Urinary bladder (tissue), 4 donors: Measurements from ENCODE around the gene IL9R. TPM values are rescaled to one million over a fixed set of nuclear protein-coding genes. Genes with fewer than 3 reads are reported as not detected.

ENCODE experiments used
- DNase-seq: peaks from one replicate; pipeline ENCODE4 v3.0.0-alpha.2; 2015; ENCODE audit errors: extremely low spot score
- H3K27ac ChIP-seq: one replicate; pipeline ENCODE4 v1.5.1; 2013; ENCODE audit warnings: low read depth, mild to moderate bottlenecking, moderate library complexity
- H3K36me3 ChIP-seq: one replicate; pipeline ENCODE4 v1.6.1; 2013; ENCODE audit warnings: mild to moderate bottlenecking, moderate library complexity; ENCODE audit not compliant: insufficient read depth
- H3K4me1 ChIP-seq: one replicate; pipeline ENCODE4 v1.6.1; 2013; ENCODE audit warnings: mild to moderate bottlenecking, moderate library complexity; ENCODE audit not compliant: insufficient read depth
- H3K4me3 ChIP-seq: one replicate; pipeline ENCODE4 v1.5.1; 2013; ENCODE audit warnings: low read depth, low read length
- WGBS: extraction: QIAGEN DNeasy Blood & Tissue Kit; methylation state at CpG from one replicate; pipeline ENCODE4 v1.1.7; 2013; 5-methylcytosine and 5-hydroxymethylcytosine counted together
- polyA plus RNA-seq: library from polyadenylated mRNA; stranded (reverse); fragments of 200-250 nt; gene quantifications from one replicate; pipeline ENCODE4 v1.2.3, GENCODE V29; 2013
- total RNA-seq: library from RNA; depleted of rRNA; stranded (reverse); fragments of >200 nt; gene quantifications from one replicate; pipeline ENCODE4 v1.2.3, GENCODE V29; 2014
- donor health status: healthy with polysubstance abuse.
- donor health status: healthy.

IL9R gene, protein sequence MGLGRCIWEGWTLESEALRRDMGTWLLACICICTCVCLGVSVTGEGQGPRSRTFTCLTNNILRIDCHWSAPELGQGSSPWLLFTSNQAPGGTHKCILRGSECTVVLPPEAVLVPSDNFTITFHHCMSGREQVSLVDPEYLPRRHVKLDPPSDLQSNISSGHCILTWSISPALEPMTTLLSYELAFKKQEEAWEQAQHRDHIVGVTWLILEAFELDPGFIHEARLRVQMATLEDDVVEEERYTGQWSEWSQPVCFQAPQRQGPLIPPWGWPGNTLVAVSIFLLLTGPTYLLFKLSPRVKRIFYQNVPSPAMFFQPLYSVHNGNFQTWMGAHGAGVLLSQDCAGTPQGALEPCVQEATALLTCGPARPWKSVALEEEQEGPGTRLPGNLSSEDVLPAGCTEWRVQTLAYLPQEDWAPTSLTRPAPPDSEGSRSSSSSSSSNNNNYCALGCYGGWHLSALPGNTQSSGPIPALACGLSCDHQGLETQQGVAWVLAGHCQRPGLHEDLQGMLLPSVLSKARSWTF
- total RNA-seq: 0.63 TPM
- polyA plus RNA-seq: 2.0 TPM

- Histone ChIP-seq H3K4me3 (no peak within 1 kb of the TSS), H3K4me1 (no peaks in the 10 kb centered on the region), H3K27ac (no peak within 1 kb of the TSS), H3K36me3 (no peaks in the 10 kb centered on the region)
- DNase-seq: no peak
- WGBS: 54% methylated on average over 5 of the region's 5 CpGs
Measured at GRCh38 chrX:155997436-155997835, at the start of gene IL9R. TSS of gene IL9R (plus strand) at chrX:155997696. CDS start at chrX:155997760, 64 bp downstream.

- no peak for DNase-seq
- no peak overlapping the region for H3K27ac ChIP-seq
- H3K4me3 ChIP-seq: no peak overlapping the region
- WGBS: 44% methylated on average over 2 of the region's 2 CpGs
- H3K36me3 ChIP-seq: no peaks in the 10 kb centered on the region
- no peaks in the 10 kb centered on the region for H3K4me1 ChIP-seq
Measured at GRCh38 chrX:155949098-155949497, 48.4 kb upstream of the IL9R start.

GRCh38 chrX:155951237-155951789, 46.2 kb upstream of the IL9R start:
- Histone ChIP-seq H3K36me3 (no peaks in the 10 kb centered on the region), H3K4me3 (no peak overlapping the region), H3K27ac (no peak overlapping the region), H3K4me1 (no peaks in the 10 kb centered on the region)
- DNase-seq: no peak
- 71% methylated on average over 3 of the region's 3 CpGs for WGBS

GRCh38 chrX:155953055-155953454, 44.4 kb upstream of the IL9R start:
- 69% methylated on average over 3 of the region's 3 CpGs for WGBS
- H3K36me3 ChIP-seq: no peaks in the 10 kb centered on the region
- no peak overlapping the region for H3K4me3 ChIP-seq
- DNase-seq: no peak
- H3K4me1 ChIP-seq: no peaks in the 10 kb centered on the region
- H3K27ac ChIP-seq: no peak overlapping the region

DNA sequence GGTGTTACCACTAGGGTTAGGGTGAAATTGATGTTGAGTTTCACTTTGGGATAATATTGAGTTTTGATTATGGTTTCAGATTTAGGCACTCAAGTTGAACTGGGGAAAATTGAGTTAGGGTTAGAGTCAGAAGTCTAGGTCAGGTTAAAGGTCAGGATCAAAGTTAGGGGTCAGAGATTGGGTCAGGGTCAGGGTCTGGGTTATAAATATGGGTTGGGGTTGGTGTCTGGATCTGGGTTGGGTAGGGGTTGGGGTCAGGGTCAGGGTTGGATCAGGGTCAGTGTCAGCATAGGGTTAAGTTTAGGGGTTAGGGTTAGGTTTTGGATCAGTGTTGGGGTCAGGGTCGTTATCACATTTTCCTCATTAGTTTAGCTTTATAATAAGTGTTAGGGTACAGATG, 42.7 kb upstream of the IL9R start:
- H3K4me1 ChIP-seq: no peaks in the 10 kb centered on the region
- DNase-seq: no peak
- WGBS: 29% methylated on average over 1 of the region's 1 CpG
- no peak overlapping the region for H3K4me3 ChIP-seq
- no peaks in the 10 kb centered on the region for H3K36me3 ChIP-seq
- H3K27ac ChIP-seq: no peak overlapping the region

GRCh38 chrX:155956099-155956498, 41.4 kb upstream of the IL9R start:
- H3K36me3 ChIP-seq: no peaks in the 10 kb centered on the region
- WGBS: 79% methylated on average over 9 of the region's 9 CpGs
- no peak overlapping the region for H3K4me3 ChIP-seq
- H3K27ac ChIP-seq: no peak overlapping the region
- no peak for DNase-seq
- H3K4me1 ChIP-seq: no peaks in the 10 kb centered on the region

DNA sequence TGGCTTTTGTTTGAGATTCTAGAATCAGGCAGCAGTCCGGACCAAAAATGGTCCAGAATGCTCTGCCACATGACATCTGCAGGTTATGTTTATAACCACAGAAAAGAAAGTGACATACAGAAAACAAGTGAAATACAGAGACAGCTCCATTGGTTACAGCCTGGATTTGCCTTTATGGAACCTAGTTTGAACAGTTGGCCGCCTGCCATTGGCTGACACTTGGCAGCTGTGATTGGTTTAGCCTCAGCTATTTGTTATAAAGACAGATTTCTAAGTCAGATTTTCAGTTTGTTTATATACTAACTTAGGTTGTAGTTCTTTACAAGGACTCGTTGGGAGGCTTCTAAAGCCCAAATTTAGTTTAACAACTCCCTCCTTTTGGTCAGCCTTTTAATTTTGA, 40.8 kb upstream of the IL9R start:
- no peaks in the 10 kb centered on the region for H3K4me1 ChIP-seq
- H3K36me3 ChIP-seq: no peaks in the 10 kb centered on the region
- no peak overlapping the region for H3K27ac ChIP-seq
- H3K4me3 ChIP-seq: no peak overlapping the region
- no peak for DNase-seq
- 47% methylated on average over 3 of the region's 3 CpGs for WGBS

GRCh38 chrX:155957843-155958242, 39.7 kb upstream of the IL9R start:
- H3K4me1 ChIP-seq: no peaks in the 10 kb centered on the region
- no peak overlapping the region for H3K4me3 ChIP-seq
- 57% methylated on average over 7 of the region's 7 CpGs for WGBS
- H3K36me3 ChIP-seq: no peaks in the 10 kb centered on the region
- no peak overlapping the region for H3K27ac ChIP-seq
- DNase-seq: no peak

- Histone ChIP-seq H3K36me3 (no peaks in the 10 kb centered on the region), H3K4me1 (no peaks in the 10 kb centered on the region), H3K4me3 (no peak overlapping the region), H3K27ac (no peak overlapping the region)
- whole genome bisulfite sequencing: 61% methylated on average over 5 of the region's 5 CpGs
- DNase-seq: no peak
Measured at GRCh38 chrX:155959018-155959587, 38.4 kb upstream of the IL9R start.

DNA sequence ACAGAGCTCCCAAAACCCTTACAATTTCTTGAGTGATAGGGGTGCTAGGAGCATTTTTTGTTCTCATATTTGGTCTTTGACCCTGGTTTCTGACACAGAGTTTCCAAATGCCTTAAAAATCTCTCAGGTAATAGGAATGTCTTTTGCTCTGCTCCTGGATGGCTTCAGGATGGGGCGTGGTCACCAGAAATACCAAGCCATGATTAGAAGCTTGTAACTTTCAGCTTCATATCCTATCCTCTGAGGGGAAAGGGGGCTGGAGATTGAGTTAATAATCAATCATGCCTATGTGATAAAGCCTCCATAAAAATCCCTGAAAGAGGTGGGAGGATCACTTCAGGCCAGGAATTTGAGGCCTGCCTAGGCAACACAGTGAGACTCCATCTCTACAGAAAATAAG, 34.6 kb upstream of the IL9R start:
- DNase-seq: no peak
- H3K36me3 ChIP-seq: no peaks in the 10 kb centered on the region
- WGBS: 35% methylated on average over 1 of the region's 1 CpG
- H3K27ac ChIP-seq: no peak overlapping the region
- no peak overlapping the region for H3K4me3 ChIP-seq
- no peaks in the 10 kb centered on the region for H3K4me1 ChIP-seq

- DNase-seq: no peak
- Histone ChIP-seq H3K27ac (no peak overlapping the region), H3K36me3 (no peaks in the 10 kb centered on the region), H3K4me1 (no peaks in the 10 kb centered on the region), H3K4me3 (no peak overlapping the region)
- 47% methylated on average over 8 of the region's 8 CpGs for whole genome bisulfite sequencing
Measured at GRCh38 chrX:155966876-155967275, 30.6 kb upstream of the IL9R start.

- DNase-seq: no peak
- WGBS: 66% methylated on average over 3 of the region's 3 CpGs
- Histone ChIP-seq H3K27ac (no peak overlapping the region), H3K36me3 (no peaks in the 10 kb centered on the region), H3K4me1 (no peaks in the 10 kb centered on the region), H3K4me3 (no peak overlapping the region)
Measured at GRCh38 chrX:155967653-155968325, 29.7 kb upstream of the IL9R start.

GRCh38 chrX:155968326-155968661, 29.2 kb upstream of the IL9R start:
- no peak for DNase-seq
- no peak overlapping the region for H3K4me3 ChIP-seq
- no peaks in the 10 kb centered on the region for H3K36me3 ChIP-seq
- H3K27ac ChIP-seq: no peak overlapping the region
- WGBS: 38% methylated on average over 1 of the region's 1 CpG
- H3K4me1 ChIP-seq: no peaks in the 10 kb centered on the region

DNA sequence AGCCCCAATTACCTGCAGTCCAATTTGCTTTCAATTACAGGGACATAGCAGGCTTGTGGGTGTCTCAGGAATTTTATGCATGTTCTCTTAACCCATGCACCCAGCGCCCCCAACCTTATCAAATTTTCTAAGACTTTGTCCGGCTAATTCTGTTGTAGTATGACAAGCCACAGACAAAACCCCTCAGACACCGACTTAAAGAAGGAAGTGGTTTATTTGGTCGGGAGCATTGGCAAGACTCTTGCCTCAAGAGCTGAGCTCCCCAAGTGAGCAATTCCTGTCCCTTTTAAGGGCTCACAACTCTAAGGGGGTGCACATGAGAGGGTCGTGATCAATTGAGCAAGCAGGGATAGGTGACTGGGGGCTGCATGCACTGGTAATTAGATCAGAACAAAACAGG, 28.7 kb upstream of the IL9R start:
- no peak for DNase-seq
- H3K27ac ChIP-seq: no peak overlapping the region
- no peaks in the 10 kb centered on the region for H3K36me3 ChIP-seq
- no peak overlapping the region for H3K4me3 ChIP-seq
- H3K4me1 ChIP-seq: no peaks in the 10 kb centered on the region
- WGBS: 42% methylated on average over 5 of the region's 5 CpGs
